Dermis microvascular lymphatic vessel endothelial cell (primary cell): ENCODE results near the gene CNDP1. TPM values are rescaled to one million over a fixed set of nuclear protein-coding genes. Genes with fewer than 3 reads are reported as not detected.

Source experiments
- DNase-seq, 2 donors: peaks; one replicate each; pipeline versions ENCODE4 v3.0.0 to v3.0.0-alpha.2; 2010; ENCODE audit warnings: low read depth in 2 of 2
- total RNA-seq: library from RNA; depleted of rRNA; stranded (reverse); fragments of >200 nt; gene quantifications from 2 replicates; pipeline ENCODE4 v1.2.1, GENCODE V29; 2014

The CNDP1 gene
- total RNA-seq, 1 donor from 2014 or later: not detected

- DNase-seq: no peak
Measured at GRCh38 chr18:74579496-74580065, 45.3 kb downstream of the CNDP1 start.

- DNase-seq: no peak
Measured at GRCh38 chr18:74582642-74583041, 48.3 kb downstream of the CNDP1 start.

- no peak for DNase-seq
Measured at GRCh38 chr18:74587441-74587840, 53.1 kb downstream of the CNDP1 start.

DNA sequence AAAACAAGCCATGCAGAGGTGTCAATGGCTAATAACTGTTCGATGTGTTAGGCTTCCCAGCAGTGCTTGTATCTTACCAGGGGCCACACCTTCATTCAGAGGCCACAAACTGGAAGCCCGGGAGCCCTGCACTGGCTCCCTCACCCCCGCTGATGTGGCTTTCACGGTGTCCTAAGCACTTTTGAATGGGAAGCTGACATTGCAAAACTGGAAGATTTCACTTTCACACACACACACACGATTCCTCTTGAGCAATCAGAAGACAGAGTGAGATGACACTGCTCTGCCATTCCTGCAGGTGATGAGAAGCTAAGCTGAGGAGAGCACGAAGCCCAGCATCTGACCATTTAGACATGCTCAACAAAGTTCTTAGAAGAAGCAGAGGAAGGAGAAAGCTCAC, 54.7 kb downstream of the CNDP1 start:
- no peak for DNase-seq

GRCh38 chr18:74589811-74590210, 55.5 kb downstream of the CNDP1 start:
- no peak for DNase-seq

DNA sequence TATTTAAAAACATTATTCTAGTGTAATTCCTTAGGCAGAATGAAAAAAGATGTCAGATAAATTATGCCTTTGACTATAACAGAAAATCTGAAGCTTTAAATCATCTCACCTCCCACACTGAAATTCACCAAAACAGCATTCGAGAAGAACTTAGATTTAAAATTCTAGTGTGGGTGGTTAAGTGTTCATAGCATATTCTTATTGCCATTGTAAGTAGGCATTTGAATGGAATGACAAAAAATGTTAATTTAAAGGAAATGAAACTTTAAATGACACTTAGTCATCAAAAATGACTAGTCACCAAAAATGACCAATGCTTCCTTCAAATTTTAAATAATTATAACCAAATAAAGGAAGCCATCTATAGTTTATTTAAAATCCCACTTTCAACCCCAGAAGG, 56.4 kb downstream of the CNDP1 start:
- DNase-seq: no peak

DNA sequence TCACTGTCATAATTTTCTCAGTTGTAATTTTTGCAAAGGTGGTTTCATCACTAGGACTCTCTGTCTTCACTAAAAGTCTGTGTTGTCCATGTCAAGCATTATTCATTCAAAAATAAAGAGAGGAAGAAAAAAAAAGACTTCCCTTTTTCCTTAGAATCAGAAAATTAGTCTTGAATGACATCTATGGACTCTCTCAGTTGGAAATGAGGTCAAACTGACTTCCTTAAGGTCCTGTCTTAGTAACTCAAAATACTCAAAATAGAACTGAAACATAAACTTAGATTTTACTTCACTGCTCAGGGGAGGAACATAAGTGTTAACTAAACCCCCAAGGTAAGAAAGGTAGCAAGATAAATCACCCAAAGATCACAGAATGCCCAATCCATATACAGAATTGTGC, 61.1 kb downstream of the CNDP1 start:
- no peak for DNase-seq

GRCh38 chr18:74597034-74597661, 62.8 kb downstream of the CNDP1 start:
- DNase-seq: peak in 1 of 2 donors; percentile 75

DNA sequence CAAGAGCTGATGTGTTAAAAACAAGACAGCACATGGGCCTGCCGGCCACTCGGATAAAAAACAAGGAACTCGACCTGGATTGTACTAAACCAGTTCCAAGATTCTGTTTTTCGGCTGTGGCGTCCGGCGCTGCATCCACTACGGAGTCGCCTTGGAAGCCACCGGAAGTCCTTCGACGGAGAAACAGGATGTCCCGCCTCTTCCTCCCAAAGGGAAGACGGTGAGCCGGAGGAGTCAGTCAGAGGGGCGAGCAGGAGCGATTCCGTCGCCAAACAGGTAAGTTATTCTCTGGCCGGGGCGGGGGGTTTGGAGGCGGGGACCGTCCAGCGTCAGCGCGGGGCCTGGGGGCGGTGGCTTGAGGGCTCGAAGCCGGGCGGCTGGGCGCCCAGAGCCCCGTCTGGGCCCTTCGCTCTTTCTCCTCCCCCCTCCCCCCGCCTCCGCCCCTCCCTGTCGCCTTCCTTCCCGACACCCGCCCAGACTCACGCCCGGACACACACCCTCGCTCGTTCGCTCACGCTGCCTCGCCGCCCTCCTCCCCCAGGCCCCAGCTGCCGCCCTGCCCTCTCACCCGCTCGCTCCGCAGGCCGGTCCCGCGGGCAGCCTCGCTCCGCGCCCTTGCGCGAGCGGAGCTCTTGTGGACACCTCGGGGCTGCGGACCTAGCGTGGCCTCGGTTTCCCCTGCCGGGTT, 63.5 kb downstream of the CNDP1 start, which contains the start of gene ZNF407:
Gene ZNF407, plus strand, starts transcription at position 209 of the 688 bp plus-strand sequence. CDS start 33,150 bp downstream, outside the sequence.
- DNase-seq: peak; percentile 81 to 90

DNA sequence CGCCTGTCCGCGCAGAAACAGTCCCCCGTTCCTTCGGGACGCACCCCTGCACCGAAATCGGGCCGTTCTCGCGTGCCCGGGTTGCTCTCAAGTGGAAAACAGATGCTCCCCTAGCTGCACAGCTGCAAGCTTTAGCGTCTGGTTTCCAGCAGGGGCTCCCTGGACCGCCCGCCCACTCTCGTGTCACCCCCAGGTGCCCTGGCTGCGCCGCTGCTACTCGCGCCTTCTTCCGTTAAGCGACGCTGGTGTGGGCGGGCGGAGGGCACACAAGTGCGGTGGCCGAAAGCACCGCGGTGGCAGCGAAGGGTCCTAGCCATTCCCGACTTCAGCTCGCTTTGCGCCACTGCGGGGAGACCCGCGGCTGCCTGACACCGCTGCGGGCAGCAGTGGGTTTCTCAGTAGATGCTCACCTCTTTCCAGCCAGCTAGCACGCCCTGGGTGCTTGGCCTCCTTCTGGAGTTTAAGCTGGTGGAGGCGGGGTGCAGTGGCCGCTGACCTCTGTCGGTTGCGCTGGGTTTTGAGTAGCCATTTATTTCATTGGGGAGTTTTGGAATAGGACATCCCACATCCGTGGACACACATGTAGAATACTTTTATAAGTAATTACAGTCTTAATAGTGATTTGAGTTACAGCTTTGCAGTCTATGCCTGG, 64.2 kb downstream of the CNDP1 start:
- DNase-seq: peak; percentile 24 to 65

GRCh38 chr18:74604361-74604760, 70.1 kb downstream of the CNDP1 start:
- DNase-seq: no peak

GRCh38 chr18:74604774-74605173, 70.5 kb downstream of the CNDP1 start:
- DNase-seq: no peak

- no peak for DNase-seq
Measured at GRCh38 chr18:74608681-74609080, 74.4 kb downstream of the CNDP1 start.

- DNase-seq: no peak
Measured at GRCh38 chr18:74609535-74609934, 75.2 kb downstream of the CNDP1 start.

GRCh38 chr18:74610051-74610615, 75.8 kb downstream of the CNDP1 start:
- DNase-seq: no peak

GRCh38 chr18:74610860-74611259, 76.6 kb downstream of the CNDP1 start:
- DNase-seq: no peak

DNA sequence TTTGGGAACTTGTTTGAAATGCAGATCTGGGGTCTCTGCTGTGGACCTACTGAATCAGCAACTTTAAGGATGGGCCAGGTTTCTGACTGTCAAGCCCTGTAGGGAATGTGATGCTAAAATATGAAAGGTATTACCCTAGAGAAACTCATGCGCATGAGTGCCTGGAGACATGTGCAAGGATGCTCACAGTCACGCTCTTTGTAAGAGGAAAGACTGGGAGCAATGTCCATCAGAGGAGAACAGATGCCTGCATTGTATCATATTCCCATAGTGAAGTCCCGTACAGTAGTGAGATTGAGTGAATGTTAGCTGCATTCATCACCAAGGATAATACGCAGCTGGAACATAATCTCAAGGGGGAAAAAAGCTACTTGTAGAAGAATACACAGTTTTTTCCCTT, 77.5 kb downstream of the CNDP1 start:
- no peak for DNase-seq

- no peak for DNase-seq
Measured at GRCh38 chr18:74613381-74613780, 79.1 kb downstream of the CNDP1 start.

- DNase-seq: no peak
Measured at GRCh38 chr18:74616494-74616893, 82.2 kb downstream of the CNDP1 start.

GRCh38 chr18:74617486-74617885, 83.2 kb downstream of the CNDP1 start:
- DNase-seq: peak in 1 of 2 donors; percentile 38

GRCh38 chr18:74622072-74622471, 87.8 kb downstream of the CNDP1 start:
- no peak for DNase-seq
